ENCODE data around the gene RCC1. TPM values are rescaled to one million over a fixed set of nuclear protein-coding genes. Genes with fewer than 3 reads are reported as not detected.

RCC1 gene
- total RNA-seq, 1 experiment from 2014 or later = 96.5 TPM

DNA sequence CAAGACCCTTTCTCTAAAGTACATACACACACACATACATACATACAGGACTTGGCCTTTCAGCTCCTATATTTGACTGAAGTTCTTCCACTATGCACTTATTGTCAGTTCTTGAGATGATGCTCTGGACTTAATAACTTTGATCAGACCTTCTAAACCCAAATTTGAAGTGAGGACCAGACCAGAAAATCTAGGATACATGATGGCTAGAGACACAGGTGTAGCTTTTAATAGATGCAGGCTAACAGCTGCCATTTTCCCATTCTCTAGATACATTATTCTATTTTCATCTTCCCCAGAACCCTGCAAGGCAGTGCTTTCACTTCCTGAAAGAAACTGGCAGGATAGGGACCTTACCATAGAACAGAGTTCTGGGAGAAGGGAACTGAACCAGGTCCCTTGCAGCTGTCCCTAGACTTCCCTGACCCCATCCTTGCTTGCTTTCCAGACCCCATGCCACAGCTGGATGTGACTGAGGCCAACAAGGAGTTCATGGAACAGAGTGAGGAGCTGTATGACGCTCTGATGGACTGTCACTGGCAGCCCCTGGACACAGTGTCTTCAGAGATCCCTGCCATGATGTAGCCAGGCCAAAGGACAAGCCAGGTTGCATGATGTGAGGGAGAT lies 71.3 kb downstream of the RCC1 start:
- H3K27me3 ChIP-seq (ENCODE audit: low read length) = no peaks in the 10 kb centered on the region
- ATAC-seq = no peak
- TF ChIP-seq EZH2phosphoT487 (IDR thresholded peaks at IDR 0.05; ENCODE audit: borderline replicate concordance, low read length) (no peak), EZH2 (IDR thresholded peaks at IDR 0.05; ENCODE audit: low read length, unreplicated experiment) (no peak)
- TF ChIP-seq, protein P1, sequence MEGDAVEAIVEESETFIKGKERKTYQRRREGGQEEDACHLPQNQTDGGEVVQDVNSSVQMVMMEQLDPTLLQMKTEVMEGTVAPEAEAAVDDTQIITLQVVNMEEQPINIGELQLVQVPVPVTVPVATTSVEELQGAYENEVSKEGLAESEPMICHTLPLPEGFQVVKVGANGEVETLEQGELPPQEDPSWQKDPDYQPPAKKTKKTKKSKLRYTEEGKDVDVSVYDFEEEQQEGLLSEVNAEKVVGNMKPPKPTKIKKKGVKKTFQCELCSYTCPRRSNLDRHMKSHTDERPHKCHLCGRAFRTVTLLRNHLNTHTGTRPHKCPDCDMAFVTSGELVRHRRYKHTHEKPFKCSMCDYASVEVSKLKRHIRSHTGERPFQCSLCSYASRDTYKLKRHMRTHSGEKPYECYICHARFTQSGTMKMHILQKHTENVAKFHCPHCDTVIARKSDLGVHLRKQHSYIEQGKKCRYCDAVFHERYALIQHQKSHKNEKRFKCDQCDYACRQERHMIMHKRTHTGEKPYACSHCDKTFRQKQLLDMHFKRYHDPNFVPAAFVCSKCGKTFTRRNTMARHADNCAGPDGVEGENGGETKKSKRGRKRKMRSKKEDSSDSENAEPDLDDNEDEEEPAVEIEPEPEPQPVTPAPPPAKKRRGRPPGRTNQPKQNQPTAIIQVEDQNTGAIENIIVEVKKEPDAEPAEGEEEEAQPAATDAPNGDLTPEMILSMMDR (conservative IDR thresholded peaks at IDR 0.05; ENCODE audit: low read depth, low read length) = no peak
- H3K4me1 ChIP-seq (ENCODE audit: insufficient read depth, low read length) = peaks cover 10% of the 10 kb centered on the region
- BruUV-seq (replicated peaks) = no TSS peak
- H3K4me2 ChIP-seq (ENCODE audit: low read length) = no peak overlapping the region
- intact Hi-C loops (cut with micrococcal nuclease) = no loop called here
- H3K79me2 ChIP-seq (ENCODE audit: low read length) = peaks cover 36% of the 10 kb centered on the region
- no peak overlapping the region for H3K9ac ChIP-seq (ENCODE audit: low read length)
- ChIA-PET POLR2A (ENCODE audit: unreplicated experiment) (interaction anchor here (0.6 kb wide), 2 partner anchors 23 to 65 kb away, joined by 4 to 6 read pairs; no protein-coding TSS in a partner anchor), CTCF (no interaction called here)
- peaks cover 47% of the 10 kb centered on the region for H3K36me3 ChIP-seq (ENCODE audit: low read depth, low read length)
- H3K9me3 ChIP-seq (ENCODE audit: low read length) = no peaks in the 10 kb centered on the region
- DNase-seq = no peak
- no peak overlapping the region for H3K27ac ChIP-seq (ENCODE audit: low read length)
- no peak overlapping the region for H2AFZ ChIP-seq (ENCODE audit: low read length)
- H3K4me3 ChIP-seq (ENCODE audit: low read length) = no peak overlapping the region
- peaks cover 27% of the 10 kb centered on the region for H3F3A ChIP-seq (ENCODE audit: low read length, unreplicated experiment)
- H4K20me1 ChIP-seq (ENCODE audit: low read length) = peaks cover 40% of the 10 kb centered on the region
- H3K9me2 ChIP-seq (replicated peaks; ENCODE audit: low read length) = no peaks in the 10 kb centered on the region

DNA sequence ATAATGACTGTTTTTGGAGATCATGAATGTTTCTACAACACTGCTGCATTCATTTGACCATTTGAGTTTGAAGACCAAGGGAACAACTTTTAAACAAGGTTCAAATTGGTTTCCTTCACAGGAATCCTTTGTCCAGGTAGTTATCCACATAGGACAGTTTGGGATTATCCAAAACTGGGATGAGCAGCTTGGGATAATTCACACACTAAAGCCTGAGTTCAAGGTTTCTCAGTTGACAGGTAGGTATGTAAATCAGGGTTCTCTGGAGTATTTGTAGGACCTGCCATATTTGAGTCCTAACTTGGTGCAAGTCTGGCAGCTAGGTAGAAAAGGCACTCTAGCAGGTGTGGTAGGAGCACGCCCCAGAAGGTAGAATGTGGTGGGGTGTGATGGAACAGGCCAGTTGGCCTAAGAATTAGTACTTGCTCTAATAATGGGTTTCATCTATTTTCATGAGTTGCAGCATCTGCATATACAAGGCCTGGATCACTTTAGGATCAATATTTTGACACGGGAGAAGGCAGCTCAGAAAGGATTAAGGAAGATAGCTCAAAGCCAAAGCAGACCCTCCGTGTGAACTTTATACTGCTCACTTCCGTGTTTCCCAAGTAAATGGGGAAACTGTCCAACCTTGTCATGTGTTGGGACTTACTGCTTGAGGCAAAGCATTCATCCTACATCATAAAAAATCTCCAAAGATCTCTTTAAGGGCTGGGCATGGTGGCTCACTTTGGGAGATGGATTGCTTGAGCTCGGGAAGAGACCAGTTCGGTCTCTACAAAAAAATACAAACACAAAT lies 72.1 kb downstream of the RCC1 start:
- Histone ChIP-seq H3K9me3 (ENCODE audit: low read length) (no peaks in the 10 kb centered on the region), H3K4me1 (ENCODE audit: insufficient read depth, low read length) (peaks cover 15% of the 10 kb centered on the region), H3F3A (ENCODE audit: low read length, unreplicated experiment) (peaks cover 27% of the 10 kb centered on the region), H3K4me2 (ENCODE audit: low read length) (no peak overlapping the region), H3K27ac (ENCODE audit: low read length) (no peak overlapping the region), H3K79me2 (ENCODE audit: low read length) (peaks cover 39% of the 10 kb centered on the region), H3K9me2 (replicated peaks; ENCODE audit: low read length) (no peaks in the 10 kb centered on the region), H4K20me1 (ENCODE audit: low read length) (peaks cover 40% of the 10 kb centered on the region), H3K4me3 (ENCODE audit: low read length) (no peak overlapping the region), H3K36me3 (ENCODE audit: low read depth, low read length) (peaks cover 47% of the 10 kb centered on the region), H2AFZ (ENCODE audit: low read length) (no peak overlapping the region), H3K27me3 (ENCODE audit: low read length) (no peaks in the 10 kb centered on the region), H3K9ac (ENCODE audit: low read length) (no peak overlapping the region)
- TF ChIP-seq EZH2 (IDR thresholded peaks at IDR 0.05; ENCODE audit: low read length, unreplicated experiment) (no peak), EZH2phosphoT487 (IDR thresholded peaks at IDR 0.05; ENCODE audit: borderline replicate concordance, low read length) (no peak)
- TF ChIP-seq, protein P1 (conservative IDR thresholded peaks at IDR 0.05; ENCODE audit: low read depth, low read length) = no peak
- ATAC-seq (no peak), DNase-seq (no peak)
- BruUV-seq (replicated peaks) = no TSS peak
- POLR2A ChIA-PET (ENCODE audit: unreplicated experiment) = interaction anchor here (0.6 kb wide), 3 partner anchors 24 to 122 kb away, joined by 5 to 7 read pairs (median 6); no protein-coding TSS in a partner anchor
- CTCF ChIA-PET = no interaction called here
- intact Hi-C loops (cut with micrococcal nuclease) = no loop called here
